ENCODE results near the gene LPP. TPM values are rescaled to one million over a fixed set of nuclear protein-coding genes. Genes with fewer than 3 reads are reported as not detected.

The LPP gene
- total RNA-seq, 4 donors from 2014 or later = 45.9 to 81.1 (median 63.0) TPM

DNA sequence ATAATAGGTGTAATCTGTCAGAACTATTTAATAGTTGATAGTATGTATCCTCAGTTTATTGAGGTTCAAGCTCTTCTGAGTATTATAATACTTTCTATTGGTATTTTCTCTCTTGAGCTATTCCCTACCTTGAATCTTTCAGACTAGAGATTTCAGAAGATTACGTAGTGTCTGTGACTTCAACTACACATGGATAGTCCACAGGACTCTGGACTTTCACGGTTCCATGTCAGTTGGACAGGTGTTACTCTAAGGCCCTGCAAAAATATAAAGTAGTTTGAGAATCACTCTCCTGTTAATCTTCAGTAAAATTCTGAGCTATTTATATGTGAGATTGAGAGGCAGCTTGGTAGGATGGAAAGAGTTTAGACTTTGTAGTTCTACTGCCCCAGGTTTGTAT is 664.3 kb downstream of the LPP start:
- no peak for TF ChIP-seq POLR2A (IDR thresholded peaks at IDR 0.05)
- TF ChIP-seq, protein P1, sequence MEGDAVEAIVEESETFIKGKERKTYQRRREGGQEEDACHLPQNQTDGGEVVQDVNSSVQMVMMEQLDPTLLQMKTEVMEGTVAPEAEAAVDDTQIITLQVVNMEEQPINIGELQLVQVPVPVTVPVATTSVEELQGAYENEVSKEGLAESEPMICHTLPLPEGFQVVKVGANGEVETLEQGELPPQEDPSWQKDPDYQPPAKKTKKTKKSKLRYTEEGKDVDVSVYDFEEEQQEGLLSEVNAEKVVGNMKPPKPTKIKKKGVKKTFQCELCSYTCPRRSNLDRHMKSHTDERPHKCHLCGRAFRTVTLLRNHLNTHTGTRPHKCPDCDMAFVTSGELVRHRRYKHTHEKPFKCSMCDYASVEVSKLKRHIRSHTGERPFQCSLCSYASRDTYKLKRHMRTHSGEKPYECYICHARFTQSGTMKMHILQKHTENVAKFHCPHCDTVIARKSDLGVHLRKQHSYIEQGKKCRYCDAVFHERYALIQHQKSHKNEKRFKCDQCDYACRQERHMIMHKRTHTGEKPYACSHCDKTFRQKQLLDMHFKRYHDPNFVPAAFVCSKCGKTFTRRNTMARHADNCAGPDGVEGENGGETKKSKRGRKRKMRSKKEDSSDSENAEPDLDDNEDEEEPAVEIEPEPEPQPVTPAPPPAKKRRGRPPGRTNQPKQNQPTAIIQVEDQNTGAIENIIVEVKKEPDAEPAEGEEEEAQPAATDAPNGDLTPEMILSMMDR (IDR thresholded peaks at IDR 0.05) = no peak
- intact Hi-C loops (cut with DNase I; ENCODE audit: low total_unique reads) = no loop called here
- no peak for DNase-seq (ENCODE audit: low spot score in 2 of 2)
- 98 to 99% methylated on average over 2 of the region's 2 CpGs for WGBS, 2 donors
- H3K4me3 ChIP-seq (ENCODE audit: low read depth, poor library complexity, severe bottlenecking) = no peak overlapping the region

DNA sequence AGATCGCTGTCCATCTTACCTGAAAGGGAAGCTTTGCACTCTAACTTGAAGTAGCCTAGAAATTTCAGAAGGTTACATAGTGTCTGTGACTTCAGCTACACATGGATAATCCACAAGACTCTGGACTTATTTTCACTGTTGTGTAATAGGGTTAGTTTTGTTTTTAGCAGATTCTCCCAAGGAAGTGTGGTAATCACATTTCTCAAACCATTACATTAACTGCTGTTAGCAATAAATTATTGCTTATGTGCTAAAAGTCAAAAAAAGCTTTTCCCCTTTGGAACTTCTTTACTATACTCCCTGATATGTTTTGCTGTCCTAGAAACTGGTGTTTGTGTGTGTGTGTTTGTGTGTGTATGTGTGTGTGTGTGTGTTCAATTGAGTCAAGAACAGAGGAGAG is 666.0 kb downstream of the LPP start:
- WGBS, 2 donors = 79 to 89% methylated on average over 1 of the region's 1 CpG
- TF ChIP-seq, protein P1 (IDR thresholded peaks at IDR 0.05) = no peak
- no peak for TF ChIP-seq POLR2A (IDR thresholded peaks at IDR 0.05)
- intact Hi-C loops (cut with DNase I; ENCODE audit: low total_unique reads) = no loop called here
- no peak overlapping the region for H3K4me3 ChIP-seq (ENCODE audit: low read depth, poor library complexity, severe bottlenecking)
- no peak for DNase-seq (ENCODE audit: low spot score in 2 of 2)

DNA sequence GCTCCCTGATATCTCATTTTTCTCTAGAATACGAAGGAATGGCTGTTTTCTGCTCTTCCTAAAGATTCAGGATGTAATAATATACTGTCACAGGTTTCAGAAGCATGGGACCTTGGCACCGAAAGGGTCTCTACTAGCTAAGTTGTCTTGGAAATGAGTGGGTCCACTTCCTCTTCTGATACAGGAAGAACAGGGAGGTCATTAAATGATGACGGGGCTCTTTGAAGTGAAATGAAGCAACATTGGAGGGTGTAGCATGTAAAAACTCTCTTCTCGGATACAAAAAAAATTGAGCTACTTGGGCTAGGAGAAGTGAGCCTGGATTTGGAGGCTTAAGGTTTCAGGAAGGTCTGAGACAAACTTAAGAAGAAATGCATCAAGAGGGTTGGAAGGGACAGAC is 668.0 kb downstream of the LPP start:
- no peak overlapping the region for H3K4me3 ChIP-seq (ENCODE audit: low read depth, poor library complexity, severe bottlenecking)
- WGBS, 2 donors = 85 to 90% methylated on average over 4 of the region's 4 CpGs
- TF ChIP-seq POLR2A (IDR thresholded peaks at IDR 0.05) = no peak
- TF ChIP-seq, protein P1 (IDR thresholded peaks at IDR 0.05) = no peak
- no peak for DNase-seq (ENCODE audit: low spot score in 2 of 2)
- intact Hi-C loops (cut with DNase I; ENCODE audit: low total_unique reads) = no loop called here

DNA sequence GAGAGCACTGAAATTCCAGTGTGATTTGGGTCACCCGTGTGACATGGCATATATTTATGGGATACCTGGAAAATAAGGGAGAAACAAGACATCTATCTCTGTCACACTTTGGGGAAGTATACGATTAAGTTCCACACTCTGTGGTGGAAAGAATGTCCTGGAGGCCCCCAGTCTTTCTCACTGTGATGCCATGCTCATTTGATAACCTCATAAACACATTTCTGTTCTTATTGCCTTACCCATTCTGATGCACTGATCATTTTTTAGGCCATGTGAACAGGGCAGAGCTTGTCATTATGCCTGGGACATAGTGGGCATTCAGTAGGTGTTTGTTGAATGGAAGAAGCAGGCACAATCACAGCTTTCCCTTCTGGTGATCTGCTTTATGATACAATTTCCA is 668.5 kb downstream of the LPP start:
- WGBS, 2 donors = 76 to 82% methylated on average over 2 of the region's 2 CpGs
- TF ChIP-seq, protein P1 (IDR thresholded peaks at IDR 0.05) = no peak
- TF ChIP-seq POLR2A (IDR thresholded peaks at IDR 0.05) = no peak
- intact Hi-C loops (cut with DNase I; ENCODE audit: low total_unique reads) = no loop called here
- no peak overlapping the region for H3K4me3 ChIP-seq (ENCODE audit: low read depth, poor library complexity, severe bottlenecking)
- DNase-seq (ENCODE audit: low spot score in 2 of 2) = no peak

DNA sequence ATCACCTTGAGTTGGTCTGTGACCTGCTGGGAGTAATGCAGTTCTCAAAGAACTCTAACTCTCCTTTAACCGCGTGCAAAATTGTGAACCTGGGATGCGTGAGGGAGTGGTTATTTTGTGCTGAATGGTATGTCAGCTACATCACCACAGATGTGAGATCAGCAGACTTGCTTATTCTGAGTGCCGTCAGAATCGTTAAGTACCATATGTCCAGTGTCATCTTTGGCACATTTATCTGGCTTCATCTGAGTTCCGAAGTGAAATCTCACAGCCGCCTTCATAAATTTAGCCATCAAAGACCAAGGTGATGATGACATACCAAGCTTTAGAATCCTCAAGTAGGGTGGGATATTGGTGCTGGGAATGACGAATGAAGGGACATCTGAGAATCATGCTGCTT is 670.6 kb downstream of the LPP start:
- WGBS, 2 donors = 78 to 82% methylated on average over 8 of the region's 8 CpGs
- intact Hi-C loops (cut with DNase I; ENCODE audit: low total_unique reads) = no loop called here

DNA sequence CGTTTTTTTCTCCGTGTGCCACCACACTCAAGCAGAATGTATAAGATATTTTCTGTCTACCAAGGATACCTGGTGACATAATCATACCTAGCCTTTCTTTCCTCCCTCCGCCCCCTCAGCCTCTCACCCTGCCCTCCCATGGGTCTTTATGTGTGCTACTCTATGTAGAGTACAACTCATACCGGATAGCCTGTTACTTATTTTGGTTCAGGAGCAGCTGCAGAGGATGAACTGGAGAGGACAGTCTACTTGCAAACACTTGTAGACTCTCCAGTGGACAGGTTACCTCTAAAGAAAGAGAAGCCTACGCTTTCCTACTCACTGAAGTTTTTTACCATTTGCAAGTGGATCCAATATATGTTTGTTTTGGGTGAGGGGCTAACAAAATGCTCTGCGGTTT is 671.9 kb downstream of the LPP start:
- DNase-seq (ENCODE audit: low spot score in 2 of 2) = no peak
- H3K4me3 ChIP-seq (ENCODE audit: low read depth, poor library complexity, severe bottlenecking) = no peak overlapping the region
- 94 to 95% methylated on average over 6 of the region's 6 CpGs for WGBS, 2 donors
- TF ChIP-seq POLR2A (IDR thresholded peaks at IDR 0.05) = no peak
- TF ChIP-seq, protein P1 (IDR thresholded peaks at IDR 0.05) = no peak
- intact Hi-C loops (cut with DNase I; ENCODE audit: low total_unique reads) = no loop called here

More for the DNA sequence above, 670.6 kb downstream of the LPP start:
- H3K4me3 ChIP-seq (ENCODE audit: low read depth, poor library complexity, severe bottlenecking) = no peak overlapping the region
- TF ChIP-seq, protein P1 (IDR thresholded peaks at IDR 0.05) = no peak
- no peak for TF ChIP-seq POLR2A (IDR thresholded peaks at IDR 0.05)
- DNase-seq (ENCODE audit: low spot score in 2 of 2) = no peak
